Neutrophil (primary cell): ENCODE measurements around the gene C9orf72.

Source experiments
- H3K27ac ChIP-seq: fragments of 200-600 bp; sonication (generic); 2 replicates; pipeline ENCODE4 v1.5.1; 2016; ENCODE audit warnings: mild to moderate bottlenecking, moderate library complexity
- H3K27me3 ChIP-seq: fragments of 200-600 bp; sonication (generic); 2 replicates; pipeline ENCODE4 v1.6.0; 2016; ENCODE audit warnings: mild to moderate bottlenecking
- H3K36me3 ChIP-seq: fragments of 200-600 bp; sonication (generic); 2 replicates; pipeline ENCODE4 v1.5.1; 2017
- H3K4me1 ChIP-seq, 2 experiments: fragments of 200-600 bp in 1 of 2; sonication (generic) in 1 of 2; 1 replicate in 1 of 2; 2 replicates in 1 of 2; pipeline versions ENCODE4 v1.5.1 to v1.6.1; 2013 to 2016; ENCODE audit warnings: low read depth in 1 of 2, low read length in 1 of 2, mild to moderate bottlenecking in 1 of 2, moderate library complexity in 1 of 2; ENCODE audit not compliant: control insufficient read depth in 1 of 2, insufficient read depth in 1 of 2
- H3K4me3 ChIP-seq, 2 experiments: fragments of 200-600 bp in 1 of 2; sonication (generic) in 1 of 2; 1 replicate in 1 of 2; 2 replicates in 1 of 2; pipeline ENCODE4 v1.5.1; 2013 to 2016; ENCODE audit warnings: low read depth in 1 of 2, low read length in 1 of 2, mild to moderate bottlenecking in 1 of 2, moderate library complexity in 1 of 2
- H3K9me3 ChIP-seq: fragments of 200-600 bp; sonication (generic); 2 replicates; pipeline ENCODE4 v1.5.1; 2016
- TF ChIP-seq, protein P1 (sequence below): fragments of 200-600 bp; sonication (generic); IDR thresholded peaks from 2 replicates; pipeline ENCODE4 v1.5.1; 2016; ENCODE audit warnings: antibody characterized with exemption

Gene C9orf72

GRCh38 chr9:27535701-27536118 lies 37.6 kb downstream of the C9orf72 start:
- H3K9me3 ChIP-seq: no peaks in the 10 kb centered on the region
- no peak overlapping the region for H3K27ac ChIP-seq
- no peak overlapping the region for H3K4me3 ChIP-seq
- TF ChIP-seq, protein P1, sequence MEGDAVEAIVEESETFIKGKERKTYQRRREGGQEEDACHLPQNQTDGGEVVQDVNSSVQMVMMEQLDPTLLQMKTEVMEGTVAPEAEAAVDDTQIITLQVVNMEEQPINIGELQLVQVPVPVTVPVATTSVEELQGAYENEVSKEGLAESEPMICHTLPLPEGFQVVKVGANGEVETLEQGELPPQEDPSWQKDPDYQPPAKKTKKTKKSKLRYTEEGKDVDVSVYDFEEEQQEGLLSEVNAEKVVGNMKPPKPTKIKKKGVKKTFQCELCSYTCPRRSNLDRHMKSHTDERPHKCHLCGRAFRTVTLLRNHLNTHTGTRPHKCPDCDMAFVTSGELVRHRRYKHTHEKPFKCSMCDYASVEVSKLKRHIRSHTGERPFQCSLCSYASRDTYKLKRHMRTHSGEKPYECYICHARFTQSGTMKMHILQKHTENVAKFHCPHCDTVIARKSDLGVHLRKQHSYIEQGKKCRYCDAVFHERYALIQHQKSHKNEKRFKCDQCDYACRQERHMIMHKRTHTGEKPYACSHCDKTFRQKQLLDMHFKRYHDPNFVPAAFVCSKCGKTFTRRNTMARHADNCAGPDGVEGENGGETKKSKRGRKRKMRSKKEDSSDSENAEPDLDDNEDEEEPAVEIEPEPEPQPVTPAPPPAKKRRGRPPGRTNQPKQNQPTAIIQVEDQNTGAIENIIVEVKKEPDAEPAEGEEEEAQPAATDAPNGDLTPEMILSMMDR: no peak
- H3K4me1 ChIP-seq: peaks cover 0 to 9% of the 10 kb centered on the region in 2 experiments
- H3K27me3 ChIP-seq: peaks cover 8% of the 10 kb centered on the region
- peaks cover 15% of the 10 kb centered on the region for H3K36me3 ChIP-seq

GRCh38 chr9:27534658-27535209 lies 38.5 kb downstream of the C9orf72 start:
- TF ChIP-seq, protein P1: no peak
- Histone ChIP-seq H3K4me1 (peaks cover 0 to 7% of the 10 kb centered on the region in 2 experiments), H3K9me3 (no peaks in the 10 kb centered on the region), H3K27ac (no peak overlapping the region), H3K36me3 (peaks cover 15% of the 10 kb centered on the region), H3K27me3 (peaks cover 18% of the 10 kb centered on the region), H3K4me3 (no peak overlapping the region)

DNA sequence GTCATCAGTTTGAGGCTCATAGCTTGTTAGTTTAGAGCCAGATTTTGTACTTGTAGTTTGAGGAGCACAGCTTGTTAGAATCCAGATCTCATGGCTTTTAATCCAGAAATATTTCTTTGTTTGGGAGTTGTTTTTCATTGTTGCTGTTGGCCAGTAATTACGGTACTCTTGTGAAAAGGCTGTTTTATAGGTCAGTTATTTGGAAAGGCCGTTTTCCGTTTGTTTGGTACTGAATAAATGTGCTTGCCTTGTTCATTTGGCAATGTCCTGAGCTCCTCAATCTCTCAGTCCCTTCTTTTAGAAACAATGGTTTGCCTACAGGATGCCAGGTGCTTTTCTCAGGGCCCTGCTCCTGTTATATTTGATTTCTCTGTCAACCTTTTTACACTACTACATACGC lies 39.1 kb downstream of the C9orf72 start:
- peaks cover 24% of the 10 kb centered on the region for H3K27me3 ChIP-seq
- H3K9me3 ChIP-seq: no peaks in the 10 kb centered on the region
- TF ChIP-seq, protein P1: no peak
- H3K4me1 ChIP-seq: peaks cover 5 to 11% of the 10 kb centered on the region in 2 experiments
- peaks cover 15% of the 10 kb centered on the region for H3K36me3 ChIP-seq
- H3K4me3 ChIP-seq: no peak overlapping the region
- H3K27ac ChIP-seq: peak overlapping the region; percentile 19

DNA sequence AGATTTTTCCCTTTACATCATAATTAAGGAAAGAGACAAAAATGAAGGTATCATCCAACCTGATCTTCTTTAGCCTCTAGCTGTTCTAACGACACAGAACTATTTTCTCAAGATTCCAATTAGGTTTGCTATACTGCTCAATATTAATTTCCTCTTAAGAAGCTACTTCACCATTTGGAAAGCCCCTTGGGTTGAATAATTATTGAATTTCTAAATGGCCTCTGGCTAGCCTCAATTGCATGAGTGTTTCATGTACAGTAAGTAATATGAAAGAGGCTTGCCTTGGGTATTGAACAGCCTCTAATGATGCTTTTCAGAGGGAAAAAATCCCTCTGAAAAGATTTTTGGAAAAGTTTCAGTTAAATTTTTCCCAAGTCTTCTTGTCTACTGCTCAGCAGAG lies 40.0 kb downstream of the C9orf72 start:
- H3K9me3 ChIP-seq: no peaks in the 10 kb centered on the region
- peaks cover 15% of the 10 kb centered on the region for H3K36me3 ChIP-seq
- TF ChIP-seq, protein P1: no peak
- H3K4me1 ChIP-seq: peaks cover 12 to 19% of the 10 kb centered on the region in 2 experiments
- no peak overlapping the region for H3K4me3 ChIP-seq
- peaks cover 32% of the 10 kb centered on the region for H3K27me3 ChIP-seq
- H3K27ac ChIP-seq: no peak overlapping the region

GRCh38 chr9:27532046-27532445 lies 41.2 kb downstream of the C9orf72 start:
- Histone ChIP-seq H3K4me1 (peaks cover 16 to 22% of the 10 kb centered on the region in 2 experiments), H3K4me3 (no peak overlapping the region), H3K27ac (no peak overlapping the region), H3K27me3 (peaks cover 44% of the 10 kb centered on the region), H3K9me3 (no peaks in the 10 kb centered on the region), H3K36me3 (peaks cover 15% of the 10 kb centered on the region)
- TF ChIP-seq, protein P1: no peak
